Karpas-422 (cell line): ENCODE data around the gene DET1. TPM values are rescaled to one million over a fixed set of nuclear protein-coding genes. Genes with fewer than 3 reads are reported as not detected.

Source experiments
- DNase-seq: peaks from one replicate; pipeline ENCODE4 v3.0.0-alpha.2; 2015
- H2AFZ ChIP-seq: fragments of 200-600 bp; sonication (generic); 2 replicates; pipeline ENCODE4 v1.6.1; 2014; ENCODE audit warnings: antibody characterized with exemption, low read length, mixed read lengths
- H3K27ac ChIP-seq: fragments of 200-600 bp; sonication (generic); 2 replicates; pipeline ENCODE4 v1.5.1; 2014; ENCODE audit warnings: mild to moderate bottlenecking, low read length, moderate library complexity
- H3K27me3 ChIP-seq: fragments of 200-600 bp; sonication (generic); 2 replicates; pipeline ENCODE4 v1.6.1; 2014; ENCODE audit warnings: low read length, mixed read lengths
- H3K36me3 ChIP-seq: fragments of 200-600 bp; sonication (generic); 2 replicates; pipeline ENCODE4 v1.6.1; 2014; ENCODE audit warnings: low read length, mixed read lengths; ENCODE audit not compliant: insufficient read depth
- H3K4me1 ChIP-seq: fragments of 200-600 bp; sonication (generic); 2 replicates; pipeline ENCODE4 v1.6.1; 2014; ENCODE audit warnings: mild to moderate bottlenecking, low read length, mixed read lengths
- H3K4me2 ChIP-seq: fragments of 200-600 bp; sonication (generic); 2 replicates; pipeline ENCODE4 v1.6.1; 2014; ENCODE audit warnings: low read length, low read depth, mild to moderate bottlenecking; ENCODE audit not compliant: poor library complexity, severe bottlenecking
- H3K4me3 ChIP-seq: fragments of 200-600 bp; sonication (generic); 2 replicates; pipeline ENCODE4 v1.5.1; 2014; ENCODE audit warnings: mild to moderate bottlenecking, antibody characterized with exemption, low read length, mixed read lengths
- H3K79me2 ChIP-seq: fragments of 200-600 bp; sonication (generic); 2 replicates; pipeline ENCODE4 v1.6.1; 2014; ENCODE audit warnings: mild to moderate bottlenecking, low read length, mixed read lengths
- H3K9ac ChIP-seq: fragments of 200-600 bp; sonication (generic); 2 replicates; pipeline ENCODE4 v1.6.0; 2014; ENCODE audit warnings: low read length
- H3K9me2 ChIP-seq: fragments of 200-600 bp; sonication (generic), shearing (Covaris generic); replicated peaks from 2 replicates; pipeline ENCODE4 v1.6.0; 2014; ENCODE audit warnings: mild to moderate bottlenecking, low read length, moderate library complexity; ENCODE audit not compliant: insufficient read depth
- H3K9me3 ChIP-seq: fragments of 300-700, 200-600 bp; sonication (generic); 2 replicates; pipeline ENCODE4 v1.6.1; 2014; ENCODE audit warnings: low read length, mixed read lengths
- H4K20me1 ChIP-seq: fragments of 200-600 bp; sonication (generic); 2 replicates; pipeline ENCODE4 v1.6.1; 2014; ENCODE audit warnings: mild to moderate bottlenecking, antibody characterized with exemption, low read length, low read depth; ENCODE audit not compliant: insufficient read depth
- total RNA-seq: library from RNA; depleted of rRNA; stranded (reverse); fragments of >200 nt; shearing (Covaris generic); gene quantifications from 2 replicates; pipeline ENCODE4 v1.2.3, GENCODE V29; 2014; ENCODE audit warnings: low replicate concordance

DET1 gene
- total RNA-seq, 1 experiment from 2014 or later = 14.4 TPM

GRCh38 chr15:88518903-88519302 lies 27.6 kb downstream of the DET1 start:
- no peaks in the 10 kb centered on the region for H3K9me3 ChIP-seq

GRCh38 chr15:88513195-88513594 lies 33.3 kb downstream of the DET1 start:
- no peak overlapping the region for H2AFZ ChIP-seq
- H3K4me2 ChIP-seq = no peak overlapping the region
- no peaks in the 10 kb centered on the region for H3K9me2 ChIP-seq
- H3K4me1 ChIP-seq = peaks cover 9% of the 10 kb centered on the region
- no peaks in the 10 kb centered on the region for H3K36me3 ChIP-seq
- no peak overlapping the region for H3K9ac ChIP-seq
- DNase-seq = no peak
- no peaks in the 10 kb centered on the region for H3K27me3 ChIP-seq
- H3K79me2 ChIP-seq = no peaks in the 10 kb centered on the region
- H3K4me3 ChIP-seq = no peak overlapping the region
- H4K20me1 ChIP-seq = no peaks in the 10 kb centered on the region
- H3K27ac ChIP-seq = no peak overlapping the region
- H3K9me3 ChIP-seq = no peaks in the 10 kb centered on the region

More at GRCh38 chr15:88518903-88519302, 27.6 kb downstream of the DET1 start:
- Histone ChIP-seq H3K36me3 (no peaks in the 10 kb centered on the region), H3K4me2 (no peak overlapping the region), H3K27ac (no peak overlapping the region), H3K27me3 (no peaks in the 10 kb centered on the region), H2AFZ (no peak overlapping the region), H3K79me2 (no peaks in the 10 kb centered on the region), H3K4me3 (no peak overlapping the region), H3K9ac (no peak overlapping the region), H3K4me1 (peaks cover 6% of the 10 kb centered on the region), H3K9me2 (no peaks in the 10 kb centered on the region), H4K20me1 (no peaks in the 10 kb centered on the region)
- DNase-seq = no peak

GRCh38 chr15:88512601-88513000 lies 33.9 kb downstream of the DET1 start:
- Histone ChIP-seq H3K9me3 (no peaks in the 10 kb centered on the region), H3K4me2 (no peak overlapping the region), H3K27me3 (no peaks in the 10 kb centered on the region), H3K4me3 (no peak overlapping the region), H3K36me3 (no peaks in the 10 kb centered on the region), H3K27ac (no peak overlapping the region), H3K9me2 (no peaks in the 10 kb centered on the region), H2AFZ (no peak overlapping the region), H3K79me2 (no peaks in the 10 kb centered on the region), H3K9ac (no peak overlapping the region), H4K20me1 (no peaks in the 10 kb centered on the region), H3K4me1 (peaks cover 9% of the 10 kb centered on the region)
- DNase-seq = no peak

- Histone ChIP-seq H3K79me2 (no peaks in the 10 kb centered on the region), H4K20me1 (no peaks in the 10 kb centered on the region), H3K4me1 (peaks cover 9% of the 10 kb centered on the region), H3K4me2 (no peak overlapping the region), H3K36me3 (no peaks in the 10 kb centered on the region), H3K9ac (no peak overlapping the region), H3K27me3 (no peaks in the 10 kb centered on the region), H2AFZ (no peak overlapping the region), H3K27ac (no peak overlapping the region), H3K4me3 (no peak overlapping the region), H3K9me3 (no peaks in the 10 kb centered on the region), H3K9me2 (no peaks in the 10 kb centered on the region)
- no peak for DNase-seq
Observed at GRCh38 chr15:88512078-88512477, 34.4 kb downstream of the DET1 start.

GRCh38 chr15:88511161-88511560 lies 35.3 kb downstream of the DET1 start:
- no peaks in the 10 kb centered on the region for H4K20me1 ChIP-seq
- H3K36me3 ChIP-seq = no peaks in the 10 kb centered on the region
- no peak overlapping the region for H3K4me2 ChIP-seq
- H3K4me3 ChIP-seq = no peak overlapping the region
- H3K4me1 ChIP-seq = peaks cover 9% of the 10 kb centered on the region
- H3K9ac ChIP-seq = no peak overlapping the region
- no peak for DNase-seq
- no peaks in the 10 kb centered on the region for H3K9me2 ChIP-seq
- H2AFZ ChIP-seq = no peak overlapping the region
- H3K79me2 ChIP-seq = no peaks in the 10 kb centered on the region
- H3K9me3 ChIP-seq = no peaks in the 10 kb centered on the region
- H3K27me3 ChIP-seq = no peaks in the 10 kb centered on the region
- H3K27ac ChIP-seq = no peak overlapping the region

- Histone ChIP-seq H3K36me3 (no peaks in the 10 kb centered on the region), H3K4me1 (peaks cover 9% of the 10 kb centered on the region), H3K4me2 (no peak overlapping the region), H3K4me3 (no peak overlapping the region), H3K9ac (no peak overlapping the region), H3K9me2 (no peaks in the 10 kb centered on the region), H3K27me3 (no peaks in the 10 kb centered on the region), H3K79me2 (no peaks in the 10 kb centered on the region), H2AFZ (no peak overlapping the region), H3K9me3 (no peaks in the 10 kb centered on the region), H4K20me1 (no peaks in the 10 kb centered on the region), H3K27ac (no peak overlapping the region)
- no peak for DNase-seq
Observed at GRCh38 chr15:88509964-88510363, 36.5 kb downstream of the DET1 start.

GRCh38 chr15:88509321-88509720 lies 37.2 kb downstream of the DET1 start:
- Histone ChIP-seq H3K9me3 (no peaks in the 10 kb centered on the region), H4K20me1 (no peaks in the 10 kb centered on the region), H3K9ac (no peak overlapping the region), H3K27me3 (no peaks in the 10 kb centered on the region), H3K27ac (no peak overlapping the region), H3K9me2 (no peaks in the 10 kb centered on the region), H3K4me2 (no peak overlapping the region), H3K36me3 (no peaks in the 10 kb centered on the region), H2AFZ (no peak overlapping the region), H3K4me1 (peaks cover 7% of the 10 kb centered on the region), H3K79me2 (no peaks in the 10 kb centered on the region), H3K4me3 (no peak overlapping the region)
- no peak for DNase-seq

- no peak overlapping the region for H3K4me2 ChIP-seq
- H4K20me1 ChIP-seq = no peaks in the 10 kb centered on the region
- no peaks in the 10 kb centered on the region for H3K79me2 ChIP-seq
- H3K9me2 ChIP-seq = no peaks in the 10 kb centered on the region
- no peaks in the 10 kb centered on the region for H3K9me3 ChIP-seq
- no peak overlapping the region for H3K9ac ChIP-seq
- no peak overlapping the region for H2AFZ ChIP-seq
- H3K4me1 ChIP-seq = peaks cover 2% of the 10 kb centered on the region; the same call in 1 of the 2 replicates
- H3K27me3 ChIP-seq = no peaks in the 10 kb centered on the region
- H3K36me3 ChIP-seq = no peaks in the 10 kb centered on the region
- no peak overlapping the region for H3K27ac ChIP-seq
- H3K4me3 ChIP-seq = no peak overlapping the region
- DNase-seq = no peak
Observed at GRCh38 chr15:88506628-88507027, 39.9 kb downstream of the DET1 start.

- DNase-seq = no peak
- H3K4me1 ChIP-seq = peaks cover 2% of the 10 kb centered on the region; the same call in 1 of the 2 replicates
- H3K9ac ChIP-seq = no peak overlapping the region
- H3K79me2 ChIP-seq = no peaks in the 10 kb centered on the region
- H3K4me2 ChIP-seq = no peak overlapping the region
- H3K27me3 ChIP-seq = no peaks in the 10 kb centered on the region
- H2AFZ ChIP-seq = no peak overlapping the region
- H3K9me3 ChIP-seq = no peaks in the 10 kb centered on the region
- no peaks in the 10 kb centered on the region for H3K36me3 ChIP-seq
- H4K20me1 ChIP-seq = no peaks in the 10 kb centered on the region
- H3K27ac ChIP-seq = no peak overlapping the region
- H3K9me2 ChIP-seq = no peaks in the 10 kb centered on the region
- H3K4me3 ChIP-seq = no peak overlapping the region
Observed at GRCh38 chr15:88505721-88506120, 40.8 kb downstream of the DET1 start.
